Activated T-cell treated with anti-CD3 and anti-CD28 coated beads, Interleukin-2, amount 50 U/mL, for 72 hours (primary cell): ENCODE data around the gene C2CD2. TPM values are rescaled to one million over a fixed set of nuclear protein-coding genes. Genes with fewer than 3 reads are reported as not detected.

Source experiments
- ATAC-seq, 2 donors: fragments of 150-1000 bp; cut with Tn5 transposase; replicated peaks in 1 of 2; 2 replicates each; pipeline ENCODE4 v1.10.0; 2021; ENCODE audit warnings: moderate library complexity in 2 of 2, mild to moderate bottlenecking in 1 of 2
- DNase-seq, 2 donors: peaks; one replicate each; pipeline ENCODE4 v3.0.0; 2021 to 2022; ENCODE audit warnings: mixed read lengths in 1 of 2
- H3K27ac Mint-ChIP-seq: one replicate; pipeline ENCODE4 v1.8.0; 2022; ENCODE audit warnings: mild to moderate bottlenecking, moderate library complexity, mixed read lengths
- H3K27me3 Mint-ChIP-seq: one replicate; pipeline ENCODE4 v1.8.0; 2022; ENCODE audit warnings: low read depth, mixed read lengths
- H3K36me3 Mint-ChIP-seq, 2 donors: one replicate each; pipeline ENCODE4 v1.8.0; 2022; ENCODE audit warnings: mixed read lengths in 2 of 2, mild to moderate bottlenecking in 1 of 2; ENCODE audit not compliant: insufficient read depth in 2 of 2
- H3K4me1 Mint-ChIP-seq: one replicate; pipeline ENCODE4 v1.8.0; 2022; ENCODE audit warnings: low read depth, mixed read lengths
- H3K4me3 Mint-ChIP-seq, 2 donors: one replicate each; pipeline ENCODE4 v1.8.0; 2022; ENCODE audit warnings: mild to moderate bottlenecking in 2 of 2, mixed read lengths in 2 of 2, moderate library complexity in 2 of 2
- H3K9me3 Mint-ChIP-seq, 2 donors: one replicate each; pipeline ENCODE4 v1.8.0; 2022; ENCODE audit warnings: mixed read lengths in 2 of 2
- total RNA-seq, 2 donors: library from RNA; stranded (reverse); gene quantifications; one replicate each; pipeline ENCODE4 v1.2.3, GENCODE V29; 2022

Gene C2CD2
- total RNA-seq, 2 donors from 2014 or later, result 6.9 to 15.1 TPM

- peaks cover 0 to 1% of the 10 kb centered on the region in 2 donors for H3K9me3 Mint-ChIP-seq
- H3K27me3 Mint-ChIP-seq, result no peaks in the 10 kb centered on the region
- peaks cover 10% of the 10 kb centered on the region for H3K4me1 Mint-ChIP-seq
- no peak for DNase-seq
- ATAC-seq, result no peak
- no peak overlapping the region for H3K4me3 Mint-ChIP-seq
- H3K36me3 Mint-ChIP-seq, result no peaks in the 10 kb centered on the region
- H3K27ac Mint-ChIP-seq, result no peak overlapping the region
Measured at GRCh38 chr21:41972511-41973205, 18.8 kb upstream of the C2CD2 start.

- Mint-ChIP-seq H3K27ac (no peak overlapping the region), H3K4me1 (peaks cover 10% of the 10 kb centered on the region), H3K27me3 (no peaks in the 10 kb centered on the region), H3K4me3 (no peak overlapping the region), H3K36me3 (no peaks in the 10 kb centered on the region), H3K9me3 (peaks cover 0 to 1% of the 10 kb centered on the region in 2 donors)
- ATAC-seq, result no peak
- DNase-seq, result no peak
Measured at GRCh38 chr21:41971891-41972290, 18.1 kb upstream of the C2CD2 start.

GRCh38 chr21:41970751-41971653 lies 17.2 kb upstream of the C2CD2 start:
- DNase-seq, result no peak
- no peak overlapping the region for H3K27ac Mint-ChIP-seq
- H3K9me3 Mint-ChIP-seq, result peaks cover 0 to 1% of the 10 kb centered on the region in 2 donors
- ATAC-seq, result no peak
- H3K4me3 Mint-ChIP-seq, result no peak overlapping the region
- H3K27me3 Mint-ChIP-seq, result no peaks in the 10 kb centered on the region
- no peaks in the 10 kb centered on the region for H3K36me3 Mint-ChIP-seq
- H3K4me1 Mint-ChIP-seq, result peaks cover 10% of the 10 kb centered on the region

- no peak overlapping the region for H3K27ac Mint-ChIP-seq
- no peaks in the 10 kb centered on the region for H3K27me3 Mint-ChIP-seq
- H3K36me3 Mint-ChIP-seq, result no peaks in the 10 kb centered on the region
- peaks cover 10% of the 10 kb centered on the region for H3K4me1 Mint-ChIP-seq
- no peak overlapping the region for H3K4me3 Mint-ChIP-seq
- peaks cover 0 to 1% of the 10 kb centered on the region in 2 donors for H3K9me3 Mint-ChIP-seq
- ATAC-seq, result no peak
- DNase-seq, result no peak
Measured at GRCh38 chr21:41970106-41970391, 16.2 kb upstream of the C2CD2 start.

- no peaks in the 10 kb centered on the region for H3K4me1 Mint-ChIP-seq
- DNase-seq (no peak), ATAC-seq (no peak)
- no peak overlapping the region for H3K27ac Mint-ChIP-seq
- H3K27me3 Mint-ChIP-seq, result no peaks in the 10 kb centered on the region
- no peaks in the 10 kb centered on the region for H3K9me3 Mint-ChIP-seq
- H3K36me3 Mint-ChIP-seq, result no peaks in the 10 kb centered on the region
- no peak overlapping the region for H3K4me3 Mint-ChIP-seq
Measured at GRCh38 chr21:41967708-41968107, 13.9 kb upstream of the C2CD2 start.

GRCh38 chr21:41966872-41967621 lies 13.2 kb upstream of the C2CD2 start:
- no peaks in the 10 kb centered on the region for H3K27me3 Mint-ChIP-seq
- no peaks in the 10 kb centered on the region for H3K9me3 Mint-ChIP-seq
- no peak overlapping the region for H3K27ac Mint-ChIP-seq
- H3K4me1 Mint-ChIP-seq, result no peaks in the 10 kb centered on the region
- ATAC-seq (no peak), DNase-seq (no peak)
- H3K36me3 Mint-ChIP-seq, result no peaks in the 10 kb centered on the region
- H3K4me3 Mint-ChIP-seq, result no peak overlapping the region

GRCh38 chr21:41966041-41966833 lies 12.4 kb upstream of the C2CD2 start:
- Mint-ChIP-seq H3K27me3 (peaks cover 7% of the 10 kb centered on the region), H3K4me1 (peaks cover 8% of the 10 kb centered on the region), H3K36me3 (no peaks in the 10 kb centered on the region), H3K27ac (no peak overlapping the region), H3K4me3 (no peak overlapping the region), H3K9me3 (no peaks in the 10 kb centered on the region)
- ATAC-seq (no peak), DNase-seq (no peak)

- H3K4me3 Mint-ChIP-seq, result no peak overlapping the region
Measured at GRCh38 chr21:41965461-41966013, 11.7 kb upstream of the C2CD2 start.

GRCh38 chr21:41965045-41965444 lies 11.2 kb upstream of the C2CD2 start:
- ATAC-seq, result no peak
- Mint-ChIP-seq H3K4me3 (no peak overlapping the region), H3K9me3 (no peaks in the 10 kb centered on the region), H3K27ac (no peak overlapping the region), H3K4me1 (peaks cover 8% of the 10 kb centered on the region), H3K36me3 (no peaks in the 10 kb centered on the region), H3K27me3 (peaks cover 8% of the 10 kb centered on the region)
- no peak for DNase-seq

More at GRCh38 chr21:41965461-41966013, 11.7 kb upstream of the C2CD2 start:
- no peak overlapping the region for H3K27ac Mint-ChIP-seq
- peaks cover 8% of the 10 kb centered on the region for H3K4me1 Mint-ChIP-seq
- no peak for ATAC-seq
- DNase-seq, result no peak
- H3K27me3 Mint-ChIP-seq, result peaks cover 8% of the 10 kb centered on the region
- H3K36me3 Mint-ChIP-seq, result no peaks in the 10 kb centered on the region
- H3K9me3 Mint-ChIP-seq, result no peaks in the 10 kb centered on the region

GRCh38 chr21:41964171-41964570 lies 10.4 kb upstream of the C2CD2 start:
- Mint-ChIP-seq H3K36me3 (no peaks in the 10 kb centered on the region), H3K9me3 (no peaks in the 10 kb centered on the region), H3K27ac (no peak overlapping the region), H3K4me1 (peaks cover 8% of the 10 kb centered on the region), H3K4me3 (no peak overlapping the region), H3K27me3 (peaks cover 8% of the 10 kb centered on the region)
- no peak for DNase-seq
- ATAC-seq, result no peak

GRCh38 chr21:41962425-41962966 lies 8.7 kb upstream of the C2CD2 start:
- no peak overlapping the region for H3K4me3 Mint-ChIP-seq
- ATAC-seq, result no peak
- no peaks in the 10 kb centered on the region for H3K9me3 Mint-ChIP-seq
- peaks cover 11% of the 10 kb centered on the region for H3K4me1 Mint-ChIP-seq
- no peaks in the 10 kb centered on the region for H3K36me3 Mint-ChIP-seq
- no peak overlapping the region for H3K27ac Mint-ChIP-seq
- no peak for DNase-seq
- peaks cover 11% of the 10 kb centered on the region for H3K27me3 Mint-ChIP-seq

GRCh38 chr21:41961753-41962152 lies 7.9 kb upstream of the C2CD2 start:
- ATAC-seq, result no peak
- no peaks in the 10 kb centered on the region for H3K36me3 Mint-ChIP-seq
- H3K4me1 Mint-ChIP-seq, result peaks cover 18% of the 10 kb centered on the region

More at GRCh38 chr21:41961753-41962152, 7.9 kb upstream of the C2CD2 start:
- no peaks in the 10 kb centered on the region for H3K9me3 Mint-ChIP-seq
- H3K4me3 Mint-ChIP-seq, result no peak overlapping the region
- no peak overlapping the region for H3K27ac Mint-ChIP-seq
- peaks cover 19% of the 10 kb centered on the region for H3K27me3 Mint-ChIP-seq
- no peak for DNase-seq
